D721Med (cell line): ENCODE results near the gene CCND1.

Source experiments
- DNase-seq: peaks from one replicate; pipeline ENCODE4 v3.0.0; 2011; ENCODE audit warnings: low spot score; ENCODE audit not compliant: insufficient read length
- FAIRE-seq: peaks from 2 replicates; lab custom pipeline; 2011; peaks lifted over from hg19 to GRCh38; lab: Jason Lieb, UNC
- TF ChIP-seq, protein P1 (sequence below): IDR thresholded peaks from 2 replicates; pipeline ENCODE4 v1.5.1; 2012; ENCODE audit warnings: mild to moderate bottlenecking, control low read depth; ENCODE audit not compliant: insufficient read depth; ENCODE audit errors: missing control alignments

CCND1 gene

GRCh38 chr11:69669486-69669885 is 28.5 kb downstream of the CCND1 start:
- TF ChIP-seq, protein P1, sequence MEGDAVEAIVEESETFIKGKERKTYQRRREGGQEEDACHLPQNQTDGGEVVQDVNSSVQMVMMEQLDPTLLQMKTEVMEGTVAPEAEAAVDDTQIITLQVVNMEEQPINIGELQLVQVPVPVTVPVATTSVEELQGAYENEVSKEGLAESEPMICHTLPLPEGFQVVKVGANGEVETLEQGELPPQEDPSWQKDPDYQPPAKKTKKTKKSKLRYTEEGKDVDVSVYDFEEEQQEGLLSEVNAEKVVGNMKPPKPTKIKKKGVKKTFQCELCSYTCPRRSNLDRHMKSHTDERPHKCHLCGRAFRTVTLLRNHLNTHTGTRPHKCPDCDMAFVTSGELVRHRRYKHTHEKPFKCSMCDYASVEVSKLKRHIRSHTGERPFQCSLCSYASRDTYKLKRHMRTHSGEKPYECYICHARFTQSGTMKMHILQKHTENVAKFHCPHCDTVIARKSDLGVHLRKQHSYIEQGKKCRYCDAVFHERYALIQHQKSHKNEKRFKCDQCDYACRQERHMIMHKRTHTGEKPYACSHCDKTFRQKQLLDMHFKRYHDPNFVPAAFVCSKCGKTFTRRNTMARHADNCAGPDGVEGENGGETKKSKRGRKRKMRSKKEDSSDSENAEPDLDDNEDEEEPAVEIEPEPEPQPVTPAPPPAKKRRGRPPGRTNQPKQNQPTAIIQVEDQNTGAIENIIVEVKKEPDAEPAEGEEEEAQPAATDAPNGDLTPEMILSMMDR, result no peak
- DNase-seq (no peak), FAIRE-seq (no peak)

DNA sequence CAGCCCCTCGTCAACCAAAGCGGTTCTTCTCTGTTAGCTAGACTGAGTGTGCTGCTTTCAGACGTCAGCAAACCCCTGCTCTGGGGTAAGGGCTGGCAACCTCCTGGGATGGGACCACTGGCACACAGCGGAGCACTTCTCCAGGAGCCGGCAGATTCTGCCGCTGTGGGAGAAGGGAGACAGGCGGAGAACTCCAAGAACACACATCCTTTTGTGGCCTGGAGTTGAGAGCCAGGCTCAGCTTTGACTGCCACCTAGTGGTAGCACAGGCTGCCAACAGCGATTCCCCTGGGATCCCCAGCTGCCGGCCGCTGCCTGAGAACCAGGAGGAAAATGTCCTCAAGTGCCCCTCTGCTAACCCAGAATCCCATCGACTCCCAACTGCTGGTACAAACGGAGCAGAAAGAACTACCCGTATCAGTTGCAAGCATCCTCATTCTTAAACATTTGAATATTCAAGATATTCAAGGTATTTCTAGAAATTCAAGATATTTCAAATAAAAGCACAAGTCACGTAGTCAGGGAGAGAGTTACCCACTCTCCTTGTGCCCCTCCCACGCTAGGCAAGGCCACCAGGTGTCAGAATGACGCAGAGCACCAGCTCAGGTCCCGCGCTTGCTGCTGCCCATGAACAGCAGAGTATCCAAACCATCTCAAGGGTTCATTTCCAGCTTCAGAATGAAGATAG is 29.3 kb downstream of the CCND1 start:
- no peak for FAIRE-seq
- DNase-seq, result peak; percentile 96
- TF ChIP-seq, protein P1, result peak; percentile 84

DNA sequence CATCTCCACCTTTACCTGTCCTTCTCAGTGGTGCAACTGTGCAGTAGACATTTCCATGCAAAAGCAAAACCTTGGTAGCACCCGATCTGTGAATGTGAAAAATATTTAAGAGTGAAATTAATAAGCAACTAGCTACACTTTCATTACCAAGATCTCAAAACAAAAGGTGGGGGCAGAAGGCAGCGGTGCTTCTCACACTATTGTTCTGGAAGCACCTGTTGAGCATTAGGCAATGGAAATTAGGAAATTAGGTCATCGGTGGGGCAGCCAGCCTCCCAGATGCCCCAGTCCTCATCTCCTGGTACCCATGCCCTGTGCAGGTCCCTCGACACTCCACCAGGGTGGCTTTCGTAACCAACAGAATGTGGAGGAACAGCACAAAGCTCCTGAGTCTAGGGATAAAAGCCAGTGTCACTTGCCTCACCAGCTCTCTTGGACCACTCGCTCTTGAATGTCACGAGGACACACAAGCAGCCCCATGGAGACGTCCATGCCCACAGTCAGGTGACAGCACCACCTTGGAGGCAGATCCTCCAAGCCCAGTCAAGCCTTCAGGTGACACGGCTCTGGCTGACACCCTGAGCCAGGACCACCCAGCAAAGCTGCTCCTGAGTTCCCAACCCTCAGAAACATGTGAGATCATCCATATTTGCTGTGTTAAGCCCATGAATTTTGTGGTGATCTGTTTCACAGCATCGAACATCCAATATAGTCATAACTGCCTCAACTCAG is 30.9 kb downstream of the CCND1 start:
- TF ChIP-seq, protein P1, result no peak
- no peak for DNase-seq
- no peak for FAIRE-seq

DNA sequence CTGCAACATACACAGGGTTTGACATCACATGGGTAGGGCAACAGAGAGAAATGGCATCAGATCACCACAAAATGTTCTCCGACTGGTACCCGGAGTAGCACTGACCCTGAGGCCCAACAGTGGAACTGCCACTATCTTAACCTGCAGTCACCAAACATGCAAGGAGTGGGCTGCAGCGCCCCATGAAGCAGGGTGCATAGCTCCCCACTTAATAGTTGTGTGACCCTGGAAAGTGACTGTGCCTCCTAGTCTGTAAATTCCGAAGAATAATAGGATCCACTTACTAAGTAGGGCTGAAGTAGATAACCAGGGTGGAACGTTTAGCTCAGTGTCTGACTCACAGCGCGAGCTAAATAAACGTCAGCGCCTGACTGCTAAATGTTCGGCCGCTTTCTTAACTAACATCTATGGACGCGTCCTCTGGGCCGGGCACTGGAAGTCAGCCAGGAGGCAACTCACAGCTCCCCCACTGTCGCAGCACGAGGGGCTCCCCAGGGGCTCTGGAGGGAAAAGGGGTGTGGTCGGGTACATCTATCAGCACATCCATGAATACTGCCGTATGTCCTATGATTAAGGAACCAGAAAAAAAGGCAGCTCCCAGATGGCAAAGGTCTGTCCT is 33.4 kb downstream of the CCND1 start:
- DNase-seq, result no peak
- TF ChIP-seq, protein P1, result no peak
- no peak for FAIRE-seq

DNA sequence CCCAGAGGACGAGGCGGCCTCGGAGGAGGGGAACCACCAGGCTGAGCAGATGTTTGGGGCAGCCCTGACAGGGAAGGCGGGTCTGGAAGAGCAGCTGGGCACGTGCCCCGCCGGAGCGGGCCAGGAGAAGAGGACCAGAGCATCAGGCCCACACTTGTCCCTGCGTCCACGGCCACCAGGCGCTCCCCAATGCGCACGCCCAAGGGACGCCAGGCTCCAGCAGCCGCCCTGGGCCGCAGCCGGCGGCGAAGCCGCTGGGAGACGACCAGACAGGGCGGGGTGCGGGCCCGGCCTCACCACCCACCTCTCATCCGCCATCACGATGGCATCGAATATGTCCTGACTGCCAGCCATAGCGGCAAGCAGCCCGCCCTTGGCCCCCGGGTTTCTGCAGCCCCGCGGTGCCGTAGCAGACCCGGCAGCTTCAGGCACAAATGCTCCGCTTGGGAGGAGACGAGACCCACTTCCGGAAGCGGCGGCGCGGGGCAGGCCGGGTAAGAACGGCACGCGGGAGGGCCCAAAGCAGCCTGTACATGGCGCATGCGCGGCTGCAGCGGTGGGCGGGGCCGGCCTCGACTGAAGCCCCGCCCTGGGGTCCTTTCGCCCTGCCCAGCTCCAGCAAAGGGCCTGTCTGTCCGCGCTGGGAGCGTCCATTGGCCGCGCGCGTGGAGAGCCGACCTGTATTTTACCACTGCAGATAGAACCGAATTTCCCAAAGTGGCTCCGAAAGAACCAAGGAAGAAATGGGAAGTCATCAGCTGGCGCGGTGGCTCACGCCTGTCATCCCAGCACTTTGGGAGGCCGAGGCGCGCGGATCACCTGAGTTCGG is 34.1 kb downstream of the CCND1 start, which contains the start of gene LTO1:
Gene LTO1 (minus strand): TSS at position 468 of the 829 bp plus-strand sequence. CDS start 114 bp downstream, at position 354.
- DNase-seq (peak; percentile 98), FAIRE-seq (no peak)
- TF ChIP-seq, protein P1, result no peak

GRCh38 chr11:69677749-69678148 is 36.8 kb downstream of the CCND1 start:
- TF ChIP-seq, protein P1, result no peak
- no peak for DNase-seq
- no peak for FAIRE-seq
